Glomerular visceral epithelial cell (primary cell): ENCODE measurements around the gene PTER.
A peak's percentile ranks its signal among the peaks of the same experiment; 100 is the strongest.

Experiments
- DNase-seq: peaks from one replicate; pipeline ENCODE4 v3.0.0-alpha.2; 2016; ENCODE audit errors: extremely low spot score

PTER gene

GRCh38 chr10:16436758-16437539, at the start of gene PTER:
Gene PTER, plus strand, starts transcription at chr10:16437010. Its CDS starts 47,375 bp downstream, at chr10:16484385.
- peak; percentile 98 for DNase-seq

GRCh38 chr10:16392531-16393069, 44.2 kb upstream of the PTER start:
- no peak for DNase-seq

- no peak for DNase-seq
Measured at GRCh38 chr10:16393271-16393858, 43.4 kb upstream of the PTER start.

GRCh38 chr10:16401416-16401815, 35.4 kb upstream of the PTER start:
- DNase-seq: no peak

- no peak for DNase-seq
Measured at GRCh38 chr10:16408379-16408778, 28.4 kb upstream of the PTER start.

DNA sequence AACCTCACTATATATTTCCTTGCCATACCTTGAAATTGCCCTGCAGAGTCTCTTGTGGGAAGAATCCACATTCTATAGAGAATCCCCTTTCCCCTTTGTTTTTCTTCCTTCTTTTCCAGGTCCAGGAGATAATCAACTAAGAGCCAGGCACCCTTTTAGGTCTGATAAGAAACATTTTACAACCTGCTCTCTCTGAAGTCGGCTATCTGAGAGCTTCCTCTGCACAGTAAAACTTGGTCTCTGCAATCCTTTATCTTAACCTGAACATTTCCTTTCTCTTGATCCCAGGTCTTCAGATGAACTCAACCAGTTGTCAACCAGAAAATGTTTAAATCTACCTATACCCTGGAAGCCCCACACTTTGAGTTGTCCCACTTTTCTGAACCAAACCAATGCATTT, 19.5 kb upstream of the PTER start:
- DNase-seq: no peak

DNA sequence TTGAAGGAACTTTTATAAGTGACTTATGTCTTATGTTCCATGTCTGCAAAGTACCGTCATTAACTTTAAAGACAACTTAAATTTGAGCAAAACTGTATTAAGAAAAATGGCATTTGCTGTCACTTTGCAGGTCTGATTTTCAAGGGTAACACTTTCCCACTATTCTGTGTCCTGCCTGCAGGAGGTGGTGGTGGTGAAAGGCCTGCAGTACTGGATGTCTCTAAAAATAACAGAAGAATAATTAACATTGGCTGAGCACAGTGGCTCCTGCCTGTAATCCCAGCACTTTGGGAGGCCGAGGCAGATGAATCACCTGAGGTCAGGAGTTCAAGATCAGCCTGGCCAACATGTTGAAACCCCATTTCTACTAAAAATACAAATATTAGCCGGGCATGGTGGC, 13.2 kb upstream of the PTER start:
- DNase-seq: no peak

DNA sequence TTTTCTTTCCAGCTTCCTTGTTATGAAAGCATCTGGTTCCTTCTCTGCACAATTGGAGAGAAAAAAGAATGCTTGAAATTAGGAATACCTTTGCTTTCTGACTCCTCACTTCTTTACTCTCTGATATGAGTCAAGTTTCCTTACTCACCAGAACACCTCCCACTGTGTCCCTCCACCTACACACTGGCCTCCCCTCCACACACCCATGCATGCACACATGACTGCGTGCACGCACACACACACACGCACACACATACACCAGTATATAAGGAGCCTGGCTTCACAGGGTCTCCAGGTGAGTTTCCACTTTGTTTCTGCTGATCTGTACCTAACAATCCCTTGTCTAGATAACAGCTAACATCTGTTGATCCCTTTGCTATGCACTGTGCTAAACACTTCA, 11.4 kb upstream of the PTER start:
- DNase-seq: no peak

GRCh38 chr10:16429539-16429938, 7.3 kb upstream of the PTER start:
- no peak for DNase-seq

GRCh38 chr10:16436367-16436757, 448 bp upstream of the PTER start:
- no peak for DNase-seq

DNA sequence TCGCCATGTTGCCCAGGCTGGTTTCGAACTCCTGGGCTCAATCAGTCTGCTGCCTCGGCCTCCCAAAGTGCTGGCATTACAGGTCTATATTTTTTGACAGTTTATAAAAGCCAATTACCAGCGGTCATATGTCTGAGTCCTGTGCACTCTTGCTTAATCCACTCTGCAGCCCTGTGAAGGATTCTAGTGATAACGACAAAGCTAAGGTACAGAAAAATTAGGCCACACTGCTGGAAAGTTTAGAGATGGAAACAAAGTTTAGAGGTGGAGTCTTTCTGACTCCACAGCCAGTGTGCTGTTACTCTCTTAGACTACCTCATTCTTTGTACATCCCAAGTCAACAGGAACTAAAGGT, 707 bp downstream of the PTER start:
- no peak for DNase-seq

DNA sequence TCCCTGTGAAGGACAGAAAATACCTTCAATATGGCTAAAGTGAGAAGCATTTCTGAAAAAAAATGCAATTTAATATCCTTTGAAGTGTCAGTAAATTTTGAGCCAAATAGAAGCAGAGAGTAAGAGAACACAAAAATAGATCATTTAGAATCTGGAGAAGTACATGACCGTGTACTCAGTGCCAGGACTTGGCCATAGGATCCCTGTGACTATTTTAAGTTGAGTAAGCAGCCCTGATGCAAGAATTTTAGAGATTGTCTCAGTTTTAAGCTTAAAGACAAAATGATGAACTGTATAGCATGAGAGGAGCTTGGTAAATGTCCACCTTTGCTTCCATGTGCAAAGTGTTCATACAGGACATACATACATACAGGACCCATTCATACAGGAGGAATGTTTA, 2.5 kb downstream of the PTER start:
- DNase-seq: no peak

GRCh38 chr10:16440396-16441133, 3.8 kb downstream of the PTER start:
- peak; percentile 65 for DNase-seq

DNA sequence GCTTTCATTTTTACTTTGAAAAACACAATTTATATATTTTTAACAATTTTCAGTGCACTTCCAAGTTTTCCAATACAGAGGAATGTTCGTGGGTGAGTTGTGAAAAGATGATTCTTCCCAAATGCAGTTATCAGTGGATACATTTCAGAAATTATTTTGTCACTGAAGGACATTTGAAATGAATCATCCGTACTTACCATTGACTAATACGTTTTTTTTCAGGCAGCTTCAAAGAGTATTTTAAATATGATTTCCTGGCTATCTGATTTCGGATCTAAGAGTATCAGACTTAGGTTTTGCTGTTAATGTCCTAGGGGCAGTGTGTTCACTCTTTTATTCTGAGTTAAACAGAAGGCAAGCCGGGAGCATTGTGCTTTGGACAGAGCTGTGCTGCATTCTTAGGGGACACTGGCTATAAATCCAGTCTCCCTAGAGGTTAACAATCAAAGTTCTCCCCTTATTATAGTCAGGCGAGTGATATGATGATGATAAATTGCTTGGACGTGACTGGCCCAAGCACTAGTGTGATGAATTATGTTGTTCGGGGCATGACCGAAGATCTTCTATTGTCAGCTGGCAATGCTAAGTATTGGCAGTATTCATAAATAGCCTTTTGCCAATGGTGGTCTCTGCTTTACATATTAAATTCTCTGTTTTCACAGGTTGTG, 4.5 kb downstream of the PTER start:
- DNase-seq: peak; percentile 1

- DNase-seq: no peak
Measured at GRCh38 chr10:16442914-16443313, 6.1 kb downstream of the PTER start.

- DNase-seq: no peak
Measured at GRCh38 chr10:16445770-16446469, 9.1 kb downstream of the PTER start.

DNA sequence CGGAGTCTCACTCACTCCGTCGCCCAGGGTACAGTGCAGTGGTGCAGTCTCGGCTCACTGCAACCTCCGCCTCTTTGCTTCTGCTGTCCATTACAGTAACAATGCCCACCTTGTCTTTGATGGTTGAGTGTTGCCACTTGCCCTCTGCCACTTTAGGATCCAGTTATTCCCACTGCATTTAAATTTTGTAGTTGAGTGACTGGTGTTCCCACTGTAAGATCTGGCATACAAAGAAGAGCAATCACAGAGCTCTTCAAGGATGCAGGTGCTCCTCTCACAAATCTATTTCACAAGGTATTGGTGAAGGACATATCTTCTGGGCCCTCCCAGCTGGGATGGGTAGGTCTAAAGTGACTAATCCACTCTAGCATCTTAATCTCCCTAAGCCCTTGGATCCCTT, 12.6 kb downstream of the PTER start:
- DNase-seq: no peak

- DNase-seq: no peak
Measured at GRCh38 chr10:16458166-16458955, 21.6 kb downstream of the PTER start.

GRCh38 chr10:16459423-16459939, 22.7 kb downstream of the PTER start:
- no peak for DNase-seq

DNA sequence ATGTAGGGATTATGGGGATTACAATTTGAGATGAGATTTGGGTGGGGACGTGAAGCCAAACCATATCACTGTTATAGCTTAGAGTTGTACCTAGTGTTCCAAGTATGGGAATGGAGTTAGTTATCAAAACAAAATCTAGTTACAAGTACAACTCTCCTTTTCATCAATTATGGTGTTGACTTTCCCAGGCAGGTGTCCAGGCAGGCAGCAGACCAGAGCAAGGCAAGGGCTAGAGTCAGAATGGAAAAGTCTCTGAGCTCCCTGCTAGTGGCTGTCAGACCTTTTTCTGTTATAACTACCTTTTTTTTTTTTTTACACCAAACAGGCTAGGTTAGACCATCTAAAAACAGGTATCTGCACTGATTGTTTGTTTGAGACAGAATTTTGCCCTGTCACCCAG, 29.2 kb downstream of the PTER start:
- DNase-seq: no peak

- no peak for DNase-seq
Measured at GRCh38 chr10:16470747-16471146, 33.9 kb downstream of the PTER start.
